ENCODE data around the gene SEMA6A. TPM values are rescaled to one million over a fixed set of nuclear protein-coding genes. Genes with fewer than 3 reads are reported as not detected.

The SEMA6A gene
- polyA plus RNA-seq, 10 donors, result 32.9 to 60.2 (median 50.4) TPM

DNA sequence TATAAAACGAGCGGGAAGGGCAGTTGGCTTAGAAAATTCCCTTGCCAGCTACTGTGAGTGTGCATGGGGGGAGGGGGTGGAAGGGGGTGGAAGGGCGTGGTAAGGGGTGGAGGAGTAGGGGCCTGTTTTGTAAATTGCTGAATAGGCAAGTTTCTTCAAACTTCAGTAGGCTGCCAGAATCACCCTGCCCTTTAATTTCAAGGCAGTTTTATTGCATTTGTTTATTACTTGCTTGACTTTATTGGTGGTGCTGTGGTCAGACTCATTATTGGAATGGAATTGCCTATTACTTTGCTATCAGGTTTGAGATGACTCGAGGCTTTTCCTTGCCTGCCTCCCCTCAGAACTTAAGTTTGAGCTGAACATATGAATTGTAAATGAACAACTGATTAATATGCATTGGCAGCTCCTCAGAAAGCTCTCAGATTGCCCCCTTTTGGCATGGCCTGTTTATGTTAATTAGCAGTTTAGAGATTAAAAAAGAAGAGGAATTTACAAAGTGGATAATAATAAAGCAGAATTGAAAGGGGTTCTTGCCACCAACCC, 76.0 kb downstream of the SEMA6A start:
- no peak for DNase-seq

- no peak for DNase-seq
These were observed 77.0 kb downstream of the SEMA6A start for GRCh38 chr5:116497631-116498030.

GRCh38 chr5:116495786-116496357, 78.8 kb downstream of the SEMA6A start:
- DNase-seq, result no peak

DNA sequence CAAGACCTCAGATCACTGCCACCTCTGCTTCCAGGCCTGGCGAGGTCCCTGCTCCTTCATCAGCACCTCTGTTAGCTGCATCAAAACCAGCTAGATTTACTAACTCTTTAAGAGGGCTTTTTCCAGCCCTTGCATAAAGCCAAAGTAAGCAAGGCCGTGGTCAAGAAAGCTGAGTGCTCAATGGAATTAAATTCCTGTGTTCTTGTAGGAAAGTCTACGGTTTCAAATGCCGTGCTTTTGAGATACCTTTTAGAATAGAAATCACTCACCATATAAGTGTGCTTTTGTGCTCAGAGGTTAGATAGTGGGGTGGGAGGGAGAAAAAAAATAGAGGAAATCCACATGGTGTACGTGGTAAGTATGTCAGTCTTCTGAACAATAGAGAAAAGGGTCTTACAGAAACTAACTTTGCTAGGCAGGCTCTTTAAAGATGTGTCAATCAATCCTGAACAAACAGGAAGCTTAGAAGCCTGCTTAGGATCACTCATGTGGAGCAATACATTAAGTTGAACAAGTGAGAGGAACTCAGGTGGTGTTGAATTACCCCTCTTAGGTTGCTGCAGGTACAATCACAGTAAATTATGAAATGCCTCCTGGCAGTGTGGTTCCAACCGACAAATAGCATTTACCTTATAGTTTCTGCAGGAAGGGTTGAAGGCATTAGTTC, 79.7 kb downstream of the SEMA6A start:
- DNase-seq, result no peak

DNA sequence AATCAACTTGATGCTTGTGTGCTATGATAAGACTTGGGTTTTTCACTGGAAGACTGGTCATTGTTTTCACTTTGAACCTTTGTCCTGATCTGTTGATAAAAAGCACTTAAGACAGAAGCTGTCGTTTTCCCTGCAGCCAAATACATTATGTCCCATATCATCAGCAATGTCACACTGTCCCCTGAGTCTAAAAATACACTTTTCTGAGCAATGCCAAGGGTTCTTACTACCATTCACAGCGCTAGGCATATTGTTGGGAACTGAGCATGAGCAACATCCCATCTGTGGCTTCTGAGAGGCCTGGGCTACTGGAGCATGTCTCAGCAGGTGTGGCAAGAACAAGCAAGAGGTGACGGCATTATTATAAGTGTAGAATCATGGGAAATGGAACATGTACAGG, 81.8 kb downstream of the SEMA6A start:
- no peak for DNase-seq

GRCh38 chr5:116492016-116492623, 82.5 kb downstream of the SEMA6A start:
- peak in 1 of 3 donors; percentile 83 for DNase-seq

DNA sequence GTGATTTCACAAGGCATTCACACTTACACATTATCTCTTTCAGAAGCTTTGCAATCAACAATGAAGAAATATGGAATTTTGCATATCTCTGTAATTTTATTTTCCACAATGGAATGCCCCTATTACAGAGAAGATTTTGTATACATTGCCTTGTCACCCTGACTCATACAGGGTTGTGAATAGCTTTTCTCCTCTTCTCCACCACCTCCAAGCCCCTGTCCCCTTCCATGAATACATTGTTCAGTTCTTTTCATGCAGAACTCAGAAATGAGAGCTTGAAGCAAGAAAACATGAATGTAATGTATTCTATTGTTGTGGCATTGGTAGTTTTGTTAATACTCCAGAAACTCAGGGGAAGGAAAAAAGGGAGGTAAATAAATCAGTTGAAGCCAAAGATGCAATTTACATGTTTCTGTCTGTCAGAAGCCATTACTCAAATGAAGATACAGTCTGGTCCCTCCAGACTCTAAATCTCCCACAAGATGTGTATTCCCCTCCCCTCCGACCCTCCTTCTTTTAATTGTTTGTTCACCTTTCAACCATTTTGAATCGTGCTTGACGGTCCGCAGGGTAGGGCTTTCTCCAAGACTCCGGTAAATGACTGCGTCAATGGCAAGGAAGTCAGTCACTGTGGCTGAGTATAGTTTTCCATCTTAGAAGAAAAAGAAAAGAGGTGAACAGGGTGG, 86.1 kb downstream of the SEMA6A start:
- no peak for DNase-seq

- DNase-seq, result no peak
These were observed 87.6 kb downstream of the SEMA6A start for GRCh38 chr5:116487045-116487444.

- no peak for DNase-seq
These were observed 88.0 kb downstream of the SEMA6A start for GRCh38 chr5:116486588-116486987.

DNA sequence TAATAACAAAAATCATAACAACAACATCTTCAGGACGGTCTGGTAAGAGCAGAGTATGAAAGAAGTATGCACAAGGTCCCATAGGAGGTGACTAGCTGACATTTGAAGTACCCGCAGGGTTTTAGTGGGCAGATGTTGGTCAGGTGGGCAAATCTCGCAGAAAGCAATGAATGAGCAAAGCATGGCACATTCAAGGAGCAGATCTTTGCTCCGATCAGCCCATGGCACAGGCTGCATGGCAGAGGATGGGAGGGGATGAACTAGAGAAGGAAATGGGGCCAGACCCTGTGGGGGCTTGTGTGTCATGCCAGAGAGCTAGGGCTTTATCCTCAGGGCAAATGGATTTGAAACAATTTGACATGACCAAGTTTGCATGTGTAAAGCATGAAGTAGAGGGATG, 90.0 kb downstream of the SEMA6A start:
- DNase-seq, result no peak

DNA sequence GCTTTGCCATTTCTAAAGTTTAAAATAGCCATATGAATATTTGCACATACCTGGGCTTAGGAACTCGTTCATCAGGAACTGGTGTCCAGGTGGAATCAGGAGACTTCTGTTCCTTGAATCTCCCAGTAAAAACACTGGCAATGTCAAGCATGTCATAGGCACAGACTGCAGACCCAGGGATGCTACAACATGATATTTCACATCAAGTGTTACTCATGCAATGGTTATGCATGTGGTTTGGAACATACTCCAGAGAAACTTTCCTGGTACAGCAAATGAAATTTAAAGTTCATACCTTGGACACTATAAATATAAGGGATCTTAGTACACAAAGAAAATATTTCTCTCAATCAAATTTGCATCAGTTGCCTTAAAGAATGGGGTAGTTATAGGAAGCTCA, 92.2 kb downstream of the SEMA6A start:
- peak in 1 of 3 donors; percentile 30 for DNase-seq

DNA sequence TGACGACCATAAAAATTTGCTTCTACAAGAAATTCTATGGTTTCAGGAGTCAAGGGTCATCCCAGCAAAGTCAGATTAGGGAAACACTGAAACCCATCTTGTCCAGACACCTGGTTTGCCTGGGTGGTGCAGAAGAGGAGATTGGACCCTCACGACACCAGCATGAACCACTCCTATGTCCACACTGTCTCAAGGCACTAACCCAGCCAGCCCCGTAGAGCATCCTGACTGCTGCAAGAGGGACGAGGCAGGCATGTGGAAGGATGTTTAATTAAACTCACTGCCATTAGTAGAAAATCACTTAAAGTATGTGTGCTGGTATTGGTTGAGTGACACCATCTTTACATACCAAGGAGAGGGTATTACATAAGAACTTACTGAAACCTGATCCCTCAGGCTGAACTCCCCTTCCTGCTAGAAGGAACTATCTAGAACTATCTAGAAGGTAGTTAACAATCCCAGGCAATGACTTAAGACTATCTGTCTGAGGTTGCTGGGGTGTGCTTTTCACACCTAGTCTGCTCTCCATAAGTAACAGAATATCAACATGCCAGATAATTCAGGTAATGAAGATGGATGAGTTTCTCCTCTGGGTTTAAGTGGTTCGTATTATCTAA, 93.6 kb downstream of the SEMA6A start:
- DNase-seq, result no peak

- peak in 1 of 3 donors; percentile 39 for DNase-seq
These were observed 94.6 kb downstream of the SEMA6A start for GRCh38 chr5:116479776-116480675.

- DNase-seq, result no peak
These were observed 96.1 kb downstream of the SEMA6A start for GRCh38 chr5:116478491-116478890.

GRCh38 chr5:116476897-116477537, 97.6 kb downstream of the SEMA6A start:
- peak in 1 of 3 donors; percentile 14 for DNase-seq

GRCh38 chr5:116475338-116475737, 99.3 kb downstream of the SEMA6A start:
- DNase-seq, result no peak

GRCh38 chr5:116473706-116474105, 100.9 kb downstream of the SEMA6A start:
- DNase-seq, result no peak

GRCh38 chr5:116472274-116472673, 102.3 kb downstream of the SEMA6A start:
- no peak for DNase-seq

DNA sequence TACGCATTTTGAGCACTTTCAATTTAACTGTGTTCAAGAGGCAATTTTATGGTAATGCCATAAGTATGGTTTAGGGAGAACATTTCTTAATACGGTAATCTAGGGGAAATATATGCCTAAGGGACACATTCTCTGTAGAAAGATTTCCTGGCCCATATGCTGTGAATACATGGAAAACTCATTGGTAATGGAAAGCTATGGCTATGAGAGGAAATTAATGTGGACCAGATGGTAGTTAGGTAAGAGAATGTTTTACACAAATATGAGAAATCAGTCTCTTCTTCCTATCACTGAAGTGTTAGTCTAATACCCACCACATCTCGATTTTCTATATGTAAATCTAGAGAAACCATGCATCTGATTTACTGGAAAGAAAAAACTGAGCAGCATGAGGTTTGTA, 105.0 kb downstream of the SEMA6A start:
- peak in 2 of 3 donors; percentile 39 to 55 for DNase-seq

DNA sequence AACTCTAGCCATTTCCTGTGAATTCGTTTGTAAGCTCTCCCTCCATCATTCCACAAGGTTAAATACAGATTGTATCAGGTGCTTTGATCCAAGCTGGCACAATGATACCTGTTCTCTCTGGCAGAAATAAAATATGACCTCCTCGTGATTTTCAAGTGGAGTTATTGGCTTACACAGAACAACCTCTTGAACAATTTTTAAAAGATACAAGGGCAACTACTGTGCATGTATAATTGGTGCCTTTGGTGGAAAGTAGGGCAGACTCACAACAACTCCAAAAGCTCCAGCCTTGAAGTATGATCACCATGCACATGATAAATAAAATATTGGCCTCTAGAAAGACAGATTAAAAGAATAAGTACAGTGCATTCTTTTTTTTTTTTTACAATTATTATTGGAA, 106.0 kb downstream of the SEMA6A start:
- no peak for DNase-seq
